Measurements from ENCODE around the gene ODAD3. TPM values are rescaled to one million over a fixed set of nuclear protein-coding genes. Genes with fewer than 3 reads are reported as not detected.

Gene ODAD3
- total RNA-seq, 1 experiment from 2014 or later: 3.9 TPM

GRCh38 chr19:11377756-11378155 is 57.2 kb downstream of the ODAD3 start:
- BruUV-seq (replicated peaks): no TSS peak

GRCh38 chr19:11377237-11377636 is 57.7 kb downstream of the ODAD3 start:
- peak; percentile 96 for DNase-seq
- no peak overlapping the region for H3K9ac ChIP-seq (ENCODE audit: low read length)

More at GRCh38 chr19:11377756-11378155, 57.2 kb downstream of the ODAD3 start:
- no peaks in the 10 kb centered on the region for H4K20me1 ChIP-seq (ENCODE audit: low read length)
- peaks cover 64% of the 10 kb centered on the region for H3K4me1 ChIP-seq (ENCODE audit: insufficient read depth, low read length)
- peaks cover 12% of the 10 kb centered on the region for H3F3A ChIP-seq (ENCODE audit: low read length, unreplicated experiment)
- H3K27me3 ChIP-seq (ENCODE audit: low read length): no peaks in the 10 kb centered on the region
- no peak overlapping the region for H2AFZ ChIP-seq (ENCODE audit: low read length)
- intact Hi-C loops (cut with micrococcal nuclease): loop anchor here (1.0 to 2.0 kb wide), 2 partner anchors 84 to 105 kb away; no protein-coding TSS in a partner anchor
- POLR2A ChIA-PET (ENCODE audit: unreplicated experiment): interaction anchor here (0.6 kb wide), 3 partner anchors 9 to 158 kb away, joined by 3 read pairs; partner anchors contain the start of gene PRKCSH
- DNase-seq (peak; percentile 33), ATAC-seq (no peak)
- H3K79me2 ChIP-seq (ENCODE audit: low read length): peaks cover 32% of the 10 kb centered on the region
- peak overlapping the region; percentile 76 for H3K4me2 ChIP-seq (ENCODE audit: low read length)
- H3K9me3 ChIP-seq (ENCODE audit: low read length): no peaks in the 10 kb centered on the region
- CTCF ChIA-PET: interaction anchor here (0.5 to 1.8 kb wide), 7 partner anchors 24 to 104 kb away, joined by 3 to 15 read pairs (median 4); partner anchors contain the start of genes CCDC159, PRKCSH and TMEM205
- H3K27ac ChIP-seq (ENCODE audit: low read length): peak overlapping the region; percentile 73
- TF ChIP-seq CTCF (conservative IDR thresholded peaks at IDR 0.05; ENCODE audit: low read depth, low read length): no peak
- TF ChIP-seq EZH2phosphoT487 (IDR thresholded peaks at IDR 0.05; ENCODE audit: borderline replicate concordance, low read length): no peak
- no peak for TF ChIP-seq EZH2 (IDR thresholded peaks at IDR 0.05; ENCODE audit: low read length, unreplicated experiment)
- no peaks in the 10 kb centered on the region for H3K9me2 ChIP-seq (replicated peaks; ENCODE audit: low read length)
- H3K4me3 ChIP-seq (ENCODE audit: low read length): peak overlapping the region; percentile 36; the same call in 1 of the 2 replicates
- no peaks in the 10 kb centered on the region for H3K36me3 ChIP-seq (ENCODE audit: low read depth, low read length)
- 0 out of 2 replicates have a peak overlapping the region, but pooled peaks have one; percentile 22 for H3K9ac ChIP-seq (ENCODE audit: low read length)

More at GRCh38 chr19:11377237-11377636, 57.7 kb downstream of the ODAD3 start:
- no peak for ATAC-seq
- CTCF ChIA-PET: interaction anchor here (0.5 to 1.8 kb wide), 8 partner anchors 25 to 105 kb away, joined by 3 to 15 read pairs (median 4); partner anchors contain the start of genes CCDC159, PRKCSH and TMEM205
- H3K9me2 ChIP-seq (replicated peaks; ENCODE audit: low read length): no peaks in the 10 kb centered on the region
- H3K27me3 ChIP-seq (ENCODE audit: low read length): no peaks in the 10 kb centered on the region
- intact Hi-C loops (cut with micrococcal nuclease): no loop called here
- H3K27ac ChIP-seq (ENCODE audit: low read length): peak overlapping the region; percentile 73
- H3K4me2 ChIP-seq (ENCODE audit: low read length): peak overlapping the region; percentile 76
- no TSS peak for BruUV-seq (replicated peaks)
- TF ChIP-seq EZH2phosphoT487 (IDR thresholded peaks at IDR 0.05; ENCODE audit: borderline replicate concordance, low read length) (no peak), CTCF (conservative IDR thresholded peaks at IDR 0.05; ENCODE audit: low read depth, low read length) (no peak), EZH2 (IDR thresholded peaks at IDR 0.05; ENCODE audit: low read length, unreplicated experiment) (no peak)
- H3K9me3 ChIP-seq (ENCODE audit: low read length): no peaks in the 10 kb centered on the region
- H3K36me3 ChIP-seq (ENCODE audit: low read depth, low read length): no peaks in the 10 kb centered on the region
- peaks cover 64% of the 10 kb centered on the region for H3K4me1 ChIP-seq (ENCODE audit: insufficient read depth, low read length)
- peaks cover 32% of the 10 kb centered on the region for H3K79me2 ChIP-seq (ENCODE audit: low read length)
- no peak overlapping the region for H2AFZ ChIP-seq (ENCODE audit: low read length)
- H3K4me3 ChIP-seq (ENCODE audit: low read length): no peak overlapping the region
- no peaks in the 10 kb centered on the region for H4K20me1 ChIP-seq (ENCODE audit: low read length)
- POLR2A ChIA-PET (ENCODE audit: unreplicated experiment): interaction anchor here (0.6 kb wide), 3 partner anchors 9 to 157 kb away, joined by 3 read pairs; partner anchors contain the start of gene PRKCSH
- peaks cover 12% of the 10 kb centered on the region for H3F3A ChIP-seq (ENCODE audit: low read length, unreplicated experiment)
